SIG-M5 (cell line): ENCODE results near the gene IZUMO1.
"Not testable (repeated sequence)": the region's sequence is repeated elsewhere in the genome, so short reads cannot be mapped to it uniquely, and the experiment has no call there.

Experiments used
- DNase-seq: peaks from one replicate; lab custom pipeline; 2025; lab: John Stamatoyannopoulos, UW

IZUMO1 gene

DNA sequence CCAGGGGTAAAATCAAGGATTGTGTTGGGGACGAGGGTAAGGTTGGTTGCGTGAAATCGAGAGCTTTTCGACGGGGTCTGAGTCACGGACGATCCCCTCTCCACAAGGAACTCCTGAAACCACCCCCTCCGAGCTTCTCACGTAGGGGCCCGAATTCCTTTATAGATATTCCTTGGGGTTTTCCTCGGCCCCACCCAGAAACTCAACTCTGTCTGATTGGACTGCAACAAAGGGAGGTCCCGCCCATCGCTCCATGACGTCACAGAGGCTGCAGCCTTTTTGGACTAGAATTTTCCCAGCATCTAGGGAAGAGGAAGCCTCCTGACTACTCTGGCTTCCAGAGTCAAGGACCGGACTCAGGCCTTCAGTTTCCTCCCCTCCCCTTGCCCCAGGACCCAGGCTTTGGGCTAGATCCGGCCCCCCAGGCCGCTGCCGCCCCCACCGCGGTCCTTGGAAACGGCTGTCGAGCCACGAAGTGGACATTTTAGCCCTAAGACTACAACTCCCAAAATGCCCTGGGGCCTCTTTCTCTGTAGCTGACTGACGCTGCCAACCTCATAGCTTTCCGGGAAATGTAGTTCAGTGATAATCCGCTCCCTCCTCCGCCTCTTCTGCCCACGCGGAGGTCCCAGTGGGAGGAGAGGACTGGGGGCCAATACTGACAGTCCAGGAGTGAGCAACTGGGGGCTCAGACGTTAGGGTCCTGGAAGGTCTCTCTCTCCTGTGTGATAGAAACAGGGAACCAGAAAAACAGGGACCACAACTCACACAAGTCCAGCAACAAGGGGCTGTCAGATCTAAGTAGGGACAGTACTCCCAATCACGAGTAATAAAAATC is at the start of gene IZUMO1:
Gene IZUMO1 (minus strand): TSS at position 172 of the 838 bp plus-strand sequence. CDS start 1,050 bp downstream, outside the sequence.
- no peak for DNase-seq

DNA sequence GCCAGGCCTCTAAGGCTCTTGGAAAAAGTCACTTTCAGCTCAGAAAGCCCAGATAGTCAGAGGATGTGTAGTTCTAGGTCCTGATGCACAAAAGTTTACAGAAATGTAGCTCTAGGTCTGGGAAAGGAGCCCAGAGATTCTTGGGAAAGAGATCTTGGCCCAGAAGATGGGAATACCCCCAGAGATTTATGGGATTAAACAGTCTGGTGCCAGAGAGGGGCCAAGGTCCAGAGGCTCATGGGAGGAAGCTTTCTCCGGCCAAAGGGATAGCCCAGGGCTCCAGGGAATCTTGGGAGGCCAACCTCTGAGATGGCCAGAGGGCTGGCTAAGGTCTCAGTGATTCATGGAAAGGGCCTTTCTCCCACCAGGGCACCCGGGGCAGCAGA is 49.0 kb upstream of the IZUMO1 start:
- no peak for DNase-seq

DNA sequence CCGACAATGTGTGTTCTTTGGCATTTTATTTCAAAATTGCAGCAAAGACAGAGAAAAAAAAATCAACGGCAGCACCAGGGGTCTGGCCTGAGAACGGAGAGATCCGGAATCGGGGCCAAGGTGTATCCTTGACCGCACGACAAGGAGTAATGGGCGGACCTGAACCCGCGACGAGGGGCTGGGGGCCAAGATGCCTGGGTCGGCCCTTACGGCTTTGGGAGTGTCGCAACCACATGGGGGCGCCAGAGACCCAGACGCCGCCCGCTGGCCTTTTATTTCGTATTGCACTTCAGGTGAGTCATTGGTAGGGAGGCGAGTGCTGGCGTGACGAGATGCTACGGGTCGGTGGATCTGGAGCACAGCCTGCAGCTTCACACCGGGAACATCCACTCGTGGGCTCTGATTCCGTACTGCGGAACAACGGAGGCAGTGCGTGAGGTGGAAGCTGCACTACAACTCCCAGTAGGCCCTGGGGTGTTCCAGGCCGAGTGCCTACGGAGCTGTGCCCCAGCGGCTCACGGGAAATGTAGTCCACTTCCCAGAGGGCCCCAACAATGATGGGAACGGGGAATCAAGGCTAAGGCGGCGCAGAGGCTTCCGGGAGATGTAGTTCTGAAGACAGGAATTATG is 48.5 kb upstream of the IZUMO1 start:
- peak; percentile 33 for DNase-seq

DNA sequence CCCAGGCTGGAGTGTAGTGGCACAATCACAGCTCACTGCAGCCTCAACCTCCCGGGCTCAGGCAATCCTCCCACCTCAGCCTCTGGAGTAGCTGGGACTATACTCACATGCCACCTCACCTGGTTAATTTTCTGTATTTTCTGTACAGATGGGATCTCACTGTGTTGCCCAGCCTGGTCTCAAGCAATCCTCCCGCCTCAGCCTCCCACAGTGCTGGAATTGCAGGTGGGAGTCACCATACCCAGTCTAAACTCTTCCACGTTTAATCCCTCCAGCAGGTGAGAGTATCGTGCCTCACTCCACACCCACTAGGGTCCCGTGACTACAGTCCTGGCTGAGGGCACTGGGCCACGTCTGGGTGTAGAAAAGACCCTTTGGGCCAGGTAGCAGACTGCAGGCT is 47.6 kb upstream of the IZUMO1 start:
- DNase-seq, result no peak

DNA sequence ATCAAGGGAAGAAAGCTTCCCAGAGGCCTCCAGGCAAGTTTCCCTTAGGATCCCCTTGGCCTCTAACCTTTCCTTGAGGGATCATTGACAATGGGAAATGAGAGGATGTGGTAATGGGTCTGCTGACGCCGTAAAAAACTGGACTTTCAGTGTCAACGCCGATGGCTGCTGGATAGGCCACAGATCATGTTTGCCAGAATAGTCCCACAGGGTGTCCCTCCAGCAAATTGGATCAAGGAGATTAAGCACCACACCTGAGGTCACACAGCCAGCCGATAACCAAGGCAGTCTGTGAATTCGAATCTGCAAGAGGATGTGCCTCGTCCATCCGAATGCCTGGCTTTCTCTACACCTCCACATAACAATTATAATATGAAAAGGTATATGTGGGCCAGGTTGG is 46.6 kb upstream of the IZUMO1 start:
- no peak for DNase-seq

DNA sequence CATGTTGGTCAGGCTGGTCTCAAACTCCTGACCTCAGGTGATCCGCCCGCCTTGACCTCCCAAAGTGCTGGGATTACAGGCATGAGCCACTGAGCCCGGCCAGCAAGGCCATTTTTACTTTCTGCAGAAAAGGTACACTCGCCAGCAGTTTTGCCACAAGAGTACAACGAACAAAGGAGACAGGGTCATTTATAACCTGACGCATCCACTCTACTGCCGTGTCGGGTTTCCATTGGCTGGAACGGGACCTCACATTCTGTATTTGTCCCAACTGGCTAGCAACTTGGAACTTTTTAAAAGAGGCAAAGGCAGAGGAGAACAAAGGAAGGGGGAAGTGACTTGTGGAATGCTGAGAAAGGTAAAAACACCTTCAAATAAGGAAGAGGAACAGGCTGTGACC is 40.6 kb upstream of the IZUMO1 start:
- DNase-seq, result not testable (repeated sequence)

DNA sequence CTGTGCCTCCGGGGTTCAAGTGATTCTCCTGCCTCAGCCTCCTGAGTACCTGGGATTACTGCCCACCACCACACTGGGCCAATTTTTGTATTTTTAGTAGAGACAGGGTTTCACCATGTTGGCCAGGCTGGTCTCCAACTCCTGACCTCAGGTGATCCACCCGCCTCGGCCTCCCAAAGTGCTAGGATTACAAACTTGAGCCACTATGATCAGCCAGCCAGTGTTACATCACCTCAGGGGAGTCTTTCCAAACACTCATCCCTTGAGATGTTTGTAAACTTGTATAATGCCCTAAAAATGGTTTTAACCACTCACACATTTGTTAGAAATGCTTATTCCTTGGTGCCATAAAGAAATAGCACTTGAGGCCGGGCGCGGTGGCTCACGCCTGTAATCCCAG is 39.7 kb upstream of the IZUMO1 start:
- DNase-seq, result not testable (repeated sequence)

DNA sequence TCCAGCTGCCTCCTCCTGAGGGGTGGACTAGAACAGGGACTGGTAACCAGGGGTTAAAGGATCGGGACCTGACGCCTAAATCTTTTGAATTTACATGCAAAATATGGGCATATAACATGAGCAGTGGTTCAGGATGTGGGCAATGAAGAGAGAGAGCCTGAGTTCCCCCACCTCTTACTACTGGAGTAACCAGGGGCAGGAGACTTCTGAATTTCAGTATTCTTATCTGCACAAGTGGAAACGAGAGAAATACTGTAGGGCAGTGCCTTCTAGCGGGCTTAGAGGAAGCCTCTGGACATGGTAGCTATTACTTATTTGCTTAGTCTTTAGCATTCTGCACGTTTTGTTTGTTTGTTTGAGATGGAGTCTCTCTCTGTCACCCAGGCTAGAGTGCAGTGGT is 37.8 kb upstream of the IZUMO1 start:
- no peak for DNase-seq

DNA sequence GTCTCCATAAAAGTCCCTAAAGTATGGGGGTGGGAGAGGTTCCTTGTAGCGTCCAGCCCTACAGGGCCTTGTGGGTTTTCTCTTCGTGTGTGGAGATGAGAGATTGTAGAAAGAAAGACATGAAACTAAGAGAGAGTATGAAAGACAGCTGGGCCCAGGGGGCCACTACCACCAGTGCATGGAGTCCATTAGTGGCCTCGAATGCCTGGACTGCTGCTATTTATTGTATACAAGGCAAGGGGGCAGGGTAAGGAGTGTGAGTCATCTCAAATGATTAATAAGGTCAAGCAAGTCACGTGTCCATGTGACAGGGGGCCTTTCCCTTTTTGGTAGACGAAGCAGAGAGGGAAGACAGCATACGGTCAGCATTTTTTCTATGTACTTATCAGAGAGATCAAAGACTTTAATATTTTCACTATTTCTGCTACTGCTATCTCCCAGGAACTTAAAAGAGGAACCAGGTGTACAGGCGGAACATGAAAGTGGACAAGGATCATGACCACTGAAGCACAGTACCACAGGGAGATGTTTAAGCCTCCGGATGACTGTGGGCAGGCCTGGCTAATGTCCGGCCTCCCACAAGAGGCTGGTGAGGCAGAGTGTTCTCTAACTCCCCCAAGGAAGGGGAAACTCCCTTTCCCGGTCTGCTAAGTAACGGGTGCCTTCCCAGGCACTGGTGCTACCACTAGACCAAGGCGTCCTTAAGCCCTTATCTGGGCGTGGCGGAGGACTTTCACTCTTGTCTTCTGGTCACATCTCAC is 34.1 kb upstream of the IZUMO1 start:
- no peak for DNase-seq

DNA sequence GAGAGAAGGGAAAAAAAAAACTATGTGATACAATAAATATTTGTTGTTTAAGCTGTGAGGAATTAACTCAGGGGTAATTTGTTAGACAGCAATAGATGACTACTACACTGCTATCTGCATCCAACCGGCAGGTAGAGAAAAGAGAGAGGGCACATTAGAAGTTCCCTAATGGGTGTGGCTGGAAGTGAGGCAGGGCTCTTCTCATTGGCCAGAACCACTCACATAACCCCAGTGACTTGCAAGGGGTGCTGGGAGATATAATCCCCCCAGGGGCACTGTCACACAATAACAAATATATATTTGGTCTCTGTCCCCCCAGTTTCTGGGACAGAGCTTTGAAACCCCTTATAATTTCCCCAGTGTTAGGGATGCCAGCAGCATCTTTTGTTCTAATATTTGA is 32.9 kb upstream of the IZUMO1 start:
- DNase-seq, result no peak

DNA sequence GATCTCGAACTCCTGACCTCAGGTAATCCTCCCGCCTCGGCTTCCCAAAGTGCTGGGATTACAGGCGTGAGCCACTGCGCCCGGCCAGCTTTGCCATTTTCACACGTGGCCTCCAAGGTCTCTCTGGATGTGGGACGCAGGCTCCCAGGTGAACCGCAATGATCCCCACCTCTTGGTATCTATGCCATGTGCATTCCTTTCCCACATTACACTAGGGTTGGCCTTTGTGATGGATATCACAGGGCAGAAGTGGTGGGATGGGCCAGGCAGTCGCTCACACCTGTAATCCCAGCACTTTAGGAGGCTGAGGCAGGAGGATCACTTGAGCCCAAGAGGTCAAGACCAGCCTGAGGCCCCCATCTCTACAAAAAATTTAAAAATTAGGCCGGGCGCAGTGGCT is 31.0 kb upstream of the IZUMO1 start:
- no peak for DNase-seq

DNA sequence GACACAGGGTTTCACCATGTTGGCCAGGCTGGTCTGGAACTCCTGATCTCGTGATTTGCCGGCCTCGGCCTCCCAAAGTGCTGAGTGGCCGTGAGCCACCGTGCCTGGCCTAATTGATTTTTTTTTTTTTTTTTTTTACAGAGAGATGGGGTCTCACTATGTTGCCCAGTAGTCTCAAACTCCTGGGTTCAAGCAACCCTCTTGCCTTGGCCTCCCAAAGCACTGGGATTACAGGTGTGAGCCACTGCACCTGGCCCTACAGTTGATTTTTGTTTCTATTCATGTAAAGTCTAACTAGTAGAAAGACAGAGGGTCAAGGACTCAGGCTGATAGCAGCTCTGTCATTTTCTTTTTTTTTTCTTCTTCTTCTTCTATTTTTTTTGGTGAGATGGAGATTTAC is 30.4 kb upstream of the IZUMO1 start:
- DNase-seq, result no peak

DNA sequence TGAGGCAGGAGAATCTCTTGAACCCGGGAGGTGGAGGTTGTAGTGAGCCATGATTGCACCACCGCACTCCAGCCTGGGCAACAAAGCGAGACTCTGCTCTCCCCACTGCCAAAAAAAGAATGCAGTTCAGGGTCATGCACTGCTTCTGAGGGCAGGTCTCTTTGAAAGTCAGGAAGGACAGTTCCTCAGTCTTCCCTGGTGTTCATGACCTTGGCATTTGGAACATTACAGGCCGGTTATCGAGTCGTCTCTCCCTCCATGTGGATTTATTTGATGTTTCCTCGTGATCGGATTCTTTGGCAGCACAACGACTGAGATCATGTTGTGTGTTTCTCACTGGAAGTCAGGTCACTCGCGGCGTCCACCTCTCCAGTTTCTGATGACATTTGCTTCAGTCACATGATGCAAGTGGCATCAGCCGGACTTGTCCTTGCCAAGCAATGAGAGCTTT is 25.8 kb upstream of the IZUMO1 start:
- DNase-seq, result no peak

DNA sequence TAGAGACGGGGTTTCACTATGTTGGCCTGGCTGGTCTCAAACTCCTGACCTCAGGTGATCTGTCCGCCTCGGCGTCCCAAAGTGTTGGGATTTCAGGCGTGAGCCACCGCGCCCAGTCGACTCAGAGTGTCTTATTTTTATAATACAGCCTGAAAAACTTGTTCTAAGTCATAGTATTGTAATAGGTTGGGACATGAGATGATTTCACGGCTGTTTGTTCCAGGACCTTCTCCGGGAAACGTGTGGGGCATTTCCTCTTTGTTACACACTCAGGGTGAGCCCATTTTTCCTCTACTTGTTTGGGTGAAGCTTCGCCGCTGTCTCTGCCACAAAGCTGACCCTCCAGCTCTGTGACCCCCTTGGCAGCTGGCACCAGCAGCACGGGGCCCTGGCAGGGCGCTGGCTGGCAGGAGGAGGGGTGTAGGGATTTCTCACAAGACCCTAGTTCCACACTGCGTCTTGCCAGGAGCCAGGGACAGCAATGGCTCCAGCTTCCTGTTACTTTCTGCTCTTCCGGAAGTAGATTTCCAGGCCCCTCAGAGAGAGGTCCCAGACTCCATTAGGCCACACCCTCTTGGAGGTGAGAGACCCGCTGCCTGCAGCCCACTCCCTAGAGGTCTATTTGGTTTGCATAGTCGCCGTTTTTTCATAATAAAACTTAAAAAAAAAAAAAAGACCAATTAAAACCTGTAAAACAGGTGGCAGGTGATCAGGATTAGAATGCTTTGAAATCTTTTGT is 24.2 kb upstream of the IZUMO1 start:
- no peak for DNase-seq

DNA sequence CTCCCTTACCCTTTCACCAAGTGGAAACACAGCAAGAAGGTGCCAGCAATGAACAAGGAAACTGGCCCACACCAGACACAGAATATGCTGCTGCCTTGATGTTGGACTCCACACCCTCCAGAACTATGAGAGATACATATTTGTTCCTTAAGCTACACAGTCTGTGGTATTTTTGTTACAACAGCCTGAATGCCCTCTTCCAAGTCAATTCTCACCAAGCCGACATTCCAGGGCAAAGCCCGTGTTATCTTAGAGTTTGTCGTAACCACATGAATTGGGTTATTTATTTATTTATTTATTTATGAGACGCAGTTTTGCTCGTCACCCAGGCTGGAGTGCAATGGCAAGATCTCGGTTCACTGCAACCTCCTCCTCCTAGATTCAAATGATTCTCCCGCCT is 23.6 kb upstream of the IZUMO1 start:
- DNase-seq, result no peak

DNA sequence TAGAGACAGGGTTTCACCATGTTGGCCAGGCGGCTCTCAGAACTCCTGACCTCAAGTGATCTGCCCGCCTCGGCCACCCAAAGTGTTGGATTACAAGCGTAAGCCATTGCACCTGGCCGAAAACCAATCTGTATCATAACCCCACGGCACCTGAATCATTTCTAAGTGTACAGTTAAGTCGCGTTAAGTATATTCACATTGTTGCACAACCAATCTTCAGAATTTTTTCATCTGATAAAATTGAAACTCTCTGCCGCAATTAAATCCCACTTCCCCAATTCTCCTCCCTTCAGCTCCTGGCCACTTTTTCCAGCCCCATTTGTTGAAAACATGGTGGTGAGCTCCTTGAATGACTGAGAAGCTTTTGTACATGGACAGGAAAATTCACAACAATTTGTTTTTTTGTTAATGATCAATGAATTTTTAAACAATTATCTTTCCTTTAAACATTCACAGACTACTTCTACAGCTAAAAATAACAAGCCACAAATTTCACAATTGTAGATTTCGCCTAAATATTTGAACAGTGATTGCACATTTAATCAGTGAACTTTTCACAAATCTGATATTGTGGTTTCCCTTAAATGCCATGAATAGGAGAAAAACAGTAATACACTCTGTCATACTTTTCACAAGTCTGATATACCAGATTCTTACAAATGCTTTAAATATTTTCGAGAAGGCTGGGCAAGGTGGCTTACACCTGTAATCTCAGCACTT is 22.4 kb upstream of the IZUMO1 start:
- DNase-seq, result no peak

DNA sequence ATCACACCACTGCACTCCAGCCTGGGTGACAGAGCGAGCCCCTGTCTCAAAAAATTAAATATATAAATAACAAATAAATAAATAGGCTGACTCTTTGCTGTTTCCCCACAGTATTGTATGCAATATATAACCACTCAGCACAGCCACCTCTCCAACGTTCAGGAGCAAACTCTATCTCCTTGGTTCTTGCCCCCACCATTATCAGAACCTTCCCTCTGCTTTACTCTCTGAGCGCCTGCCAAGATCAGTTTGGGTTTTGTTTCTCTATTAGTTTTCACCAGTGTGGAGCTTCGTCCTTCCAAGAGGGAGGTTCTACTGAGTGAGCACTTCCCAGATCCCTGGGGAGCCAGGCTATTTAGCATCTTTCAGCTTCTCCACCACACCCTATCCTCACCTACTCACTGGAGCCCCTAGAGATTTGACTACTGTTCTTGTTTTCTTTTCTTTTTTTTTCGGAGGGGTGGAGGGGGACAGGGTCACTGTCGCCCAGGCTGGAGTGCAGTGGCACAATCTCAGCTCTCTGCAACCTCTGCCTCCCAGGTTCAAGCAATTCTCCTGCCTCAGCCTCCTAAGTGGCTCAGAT is 21.6 kb upstream of the IZUMO1 start:
- DNase-seq, result not testable (repeated sequence)

DNA sequence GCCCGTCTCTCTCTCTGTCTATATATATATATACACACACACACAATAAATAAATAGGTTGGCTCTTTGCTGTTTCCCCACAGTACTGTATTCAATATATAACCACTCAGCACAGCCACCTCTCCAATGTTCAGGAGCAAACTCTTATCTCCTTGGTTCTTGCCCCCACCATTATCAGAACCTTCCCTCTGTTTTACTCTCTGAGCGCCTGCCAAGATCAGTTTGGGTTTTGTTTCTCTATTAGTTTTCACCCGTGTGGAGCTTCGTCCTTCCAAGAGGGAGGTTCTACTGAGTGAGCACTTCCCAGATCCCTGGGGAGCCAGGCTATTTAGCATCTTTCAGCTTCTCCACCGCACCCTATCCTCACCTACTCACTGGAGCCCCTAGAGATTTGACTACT is 19.1 kb upstream of the IZUMO1 start:
- DNase-seq, result not testable (repeated sequence)

DNA sequence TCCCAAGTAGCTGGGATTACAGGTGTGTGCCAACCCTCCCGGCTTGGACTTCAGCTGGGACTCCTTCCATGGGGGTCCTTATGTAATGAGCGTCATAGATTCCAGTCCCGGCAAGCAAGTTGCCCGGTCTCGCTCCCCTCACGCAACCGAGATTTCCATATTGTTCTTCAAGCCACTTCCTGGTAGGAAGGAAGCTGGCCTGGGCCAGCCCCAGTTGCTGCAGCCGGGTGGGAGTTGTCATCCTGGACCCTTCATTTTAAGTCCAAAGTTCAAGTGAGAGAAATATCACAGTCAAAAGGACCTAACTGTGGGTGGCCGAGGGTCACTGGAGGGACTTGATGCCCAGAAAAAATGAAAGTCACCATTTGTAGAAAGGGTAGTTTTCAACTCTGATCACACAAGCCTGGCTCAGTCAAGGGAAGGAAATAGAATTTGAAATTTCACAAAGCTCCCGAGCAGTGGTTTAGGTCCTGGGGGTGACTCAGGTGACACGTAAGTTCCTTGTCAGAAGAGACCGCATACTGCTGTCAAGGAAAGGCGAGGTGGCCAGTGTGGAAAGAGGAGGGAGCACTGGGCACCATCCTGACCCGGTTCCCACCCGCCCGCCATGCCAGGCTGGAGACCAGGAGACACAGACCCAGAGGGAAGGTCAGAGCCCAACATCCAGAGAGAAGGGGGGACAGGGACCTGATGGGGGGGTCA is 13.9 kb upstream of the IZUMO1 start:
- DNase-seq, result no peak

DNA sequence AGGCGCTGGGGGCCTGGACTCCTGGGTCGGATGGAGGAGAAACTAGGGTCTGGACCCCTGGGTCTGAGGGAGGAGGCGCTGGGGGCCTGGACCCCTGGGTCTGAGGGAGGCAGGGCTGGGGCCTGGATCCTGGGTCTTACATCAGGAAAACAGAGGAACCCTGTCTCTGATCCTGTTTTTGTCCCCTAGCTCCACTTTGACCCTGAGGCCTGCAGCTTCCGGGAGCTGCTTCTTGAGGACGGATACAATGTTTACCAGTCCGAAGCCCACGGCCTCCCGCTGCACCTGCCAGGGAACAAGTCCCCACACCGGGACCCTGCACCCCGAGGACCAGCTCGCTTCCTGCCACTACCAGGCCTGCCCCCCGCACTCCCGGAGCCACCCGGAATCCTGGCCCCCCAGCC is 11.0 kb upstream of the IZUMO1 start:
- no peak for DNase-seq
